Measurements from ENCODE around the gene SYVN1. TPM values are rescaled to one million over a fixed set of nuclear protein-coding genes. Genes with fewer than 3 reads are reported as not detected.

The SYVN1 gene
- total and polyA plus RNA-seq, 9 donors = 10.0 to 53.4 (median 40.8) TPM

- H3K27ac ChIP-seq (ENCODE audit: low read length) = no peak overlapping the region
- WGBS (ENCODE audit: insufficient coverage) = no CpG with 5 or more reads among the region's 4 CpGs
- H3K4me1 ChIP-seq (ENCODE audit: control insufficient read depth, insufficient read depth, low read length) = no peaks in the 10 kb centered on the region
- H3K9me3 ChIP-seq (replicated peaks; ENCODE audit: control insufficient read depth, low read depth, low read length) = no peaks in the 10 kb centered on the region
- DNase-seq = no peak
- peaks cover 37% of the 10 kb centered on the region for H3K36me3 ChIP-seq (ENCODE audit: control insufficient read depth, insufficient read depth, low read length)
- no peaks in the 10 kb centered on the region for H3K27me3 ChIP-seq (ENCODE audit: control insufficient read depth, insufficient read depth, low read length)
- H3K4me3 ChIP-seq (ENCODE audit: low read length) = no peak overlapping the region
These were observed 29.7 kb downstream of the SYVN1 start for GRCh38 chr11:65104628-65105027.

- peaks cover 27% of the 10 kb centered on the region for H3K36me3 ChIP-seq (ENCODE audit: control insufficient read depth, insufficient read depth, low read length)
- no peaks in the 10 kb centered on the region for H3K4me1 ChIP-seq (ENCODE audit: control insufficient read depth, insufficient read depth, low read length)
- DNase-seq = no peak
- no peaks in the 10 kb centered on the region for H3K27me3 ChIP-seq (ENCODE audit: control insufficient read depth, insufficient read depth, low read length)
- H3K4me3 ChIP-seq (ENCODE audit: low read length) = no peak overlapping the region
- H3K27ac ChIP-seq (ENCODE audit: low read length) = no peak overlapping the region
- no peaks in the 10 kb centered on the region for H3K9me3 ChIP-seq (replicated peaks; ENCODE audit: control insufficient read depth, low read depth, low read length)
These were observed 30.8 kb downstream of the SYVN1 start for GRCh38 chr11:65103476-65103875.

DNA sequence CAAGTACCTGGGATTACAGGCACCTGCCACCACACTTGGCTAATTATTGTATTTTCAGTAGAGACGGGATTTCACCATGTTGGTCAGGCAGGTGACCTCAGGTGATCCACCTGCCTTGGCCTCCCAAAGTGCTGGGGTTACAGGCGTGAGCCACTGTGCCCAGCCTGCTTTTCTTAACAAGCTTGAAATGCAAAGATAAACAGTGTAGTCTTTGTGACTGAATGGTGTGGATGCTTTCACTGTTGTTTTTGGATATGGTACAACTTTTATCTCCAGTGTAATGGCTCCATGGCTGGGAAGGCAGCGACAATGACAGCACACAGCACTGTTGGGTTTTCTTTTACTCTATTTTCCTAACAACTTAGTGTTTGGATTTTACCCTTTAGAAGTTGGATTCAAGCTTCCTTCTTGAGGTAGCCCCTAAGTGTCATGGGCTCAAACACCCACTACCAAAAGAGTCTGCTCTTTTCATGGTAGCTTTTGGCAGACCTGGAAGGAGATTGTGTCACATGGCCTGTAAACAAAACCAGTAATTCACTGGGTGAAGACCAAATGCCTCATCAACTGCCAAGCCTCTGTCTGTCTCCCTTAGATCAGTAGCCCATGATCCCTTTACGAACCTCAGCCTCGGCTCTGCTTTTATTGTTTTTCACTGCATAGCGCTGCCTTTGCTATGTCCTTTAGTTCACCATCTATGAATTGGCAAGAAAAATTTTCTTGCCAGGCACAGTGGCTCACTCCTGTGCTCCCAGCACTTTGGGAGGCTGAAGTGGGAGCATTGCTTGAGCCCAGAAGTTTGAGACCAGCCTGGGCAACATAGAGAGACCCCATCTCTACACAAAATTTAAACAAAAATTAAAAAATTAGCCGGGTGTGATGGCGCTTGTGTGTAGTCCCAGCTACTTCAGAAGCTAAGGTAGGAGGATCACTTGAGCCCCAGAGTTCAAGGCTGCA lies 31.9 kb downstream of the SYVN1 start:
- H3K36me3 ChIP-seq (ENCODE audit: control insufficient read depth, insufficient read depth, low read length) = peaks cover 20% of the 10 kb centered on the region
- no peaks in the 10 kb centered on the region for H3K27me3 ChIP-seq (ENCODE audit: control insufficient read depth, insufficient read depth, low read length)
- DNase-seq = no peak
- H3K9me3 ChIP-seq (replicated peaks; ENCODE audit: control insufficient read depth, low read depth, low read length) = no peaks in the 10 kb centered on the region
- WGBS (ENCODE audit: insufficient coverage) = 80% methylated on average over 5 of the region's 8 CpGs
- no peak overlapping the region for H3K27ac ChIP-seq (ENCODE audit: low read length)
- H3K4me3 ChIP-seq (ENCODE audit: low read length) = no peak overlapping the region
- H3K4me1 ChIP-seq (ENCODE audit: control insufficient read depth, insufficient read depth, low read length) = no peaks in the 10 kb centered on the region

- 92% methylated on average over 4 of the region's 6 CpGs for WGBS (ENCODE audit: insufficient coverage)
- no peaks in the 10 kb centered on the region for H3K9me3 ChIP-seq (replicated peaks; ENCODE audit: control insufficient read depth, low read depth, low read length)
- DNase-seq = no peak
- H3K27ac ChIP-seq (ENCODE audit: low read length) = no peak overlapping the region
- no peaks in the 10 kb centered on the region for H3K27me3 ChIP-seq (ENCODE audit: control insufficient read depth, insufficient read depth, low read length)
- H3K36me3 ChIP-seq (ENCODE audit: control insufficient read depth, insufficient read depth, low read length) = peaks cover 17% of the 10 kb centered on the region
- no peak overlapping the region for H3K4me3 ChIP-seq (ENCODE audit: low read length)
- H3K4me1 ChIP-seq (ENCODE audit: control insufficient read depth, insufficient read depth, low read length) = peaks cover 5% of the 10 kb centered on the region
These were observed 33.5 kb downstream of the SYVN1 start for GRCh38 chr11:65100674-65101350.

DNA sequence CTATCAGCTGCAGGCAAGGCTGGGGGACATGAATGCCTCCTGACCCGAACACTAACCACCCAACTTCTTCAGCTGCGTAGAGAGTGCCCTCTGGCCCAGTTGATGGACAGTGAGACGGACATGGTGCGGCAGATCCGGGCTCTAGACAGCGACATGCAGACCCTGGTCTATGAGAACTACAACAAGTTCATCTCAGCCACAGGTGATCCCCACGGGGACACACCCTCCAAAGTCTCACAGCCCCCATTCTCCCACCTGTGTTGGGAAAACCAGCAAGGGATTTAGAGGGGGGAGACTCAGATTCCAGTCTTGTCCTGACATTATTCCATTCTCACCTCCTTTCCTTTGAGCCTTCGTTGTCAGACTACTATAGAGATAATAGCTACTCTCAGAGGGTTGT lies 37.4 kb downstream of the SYVN1 start:
- no peak for DNase-seq

DNA sequence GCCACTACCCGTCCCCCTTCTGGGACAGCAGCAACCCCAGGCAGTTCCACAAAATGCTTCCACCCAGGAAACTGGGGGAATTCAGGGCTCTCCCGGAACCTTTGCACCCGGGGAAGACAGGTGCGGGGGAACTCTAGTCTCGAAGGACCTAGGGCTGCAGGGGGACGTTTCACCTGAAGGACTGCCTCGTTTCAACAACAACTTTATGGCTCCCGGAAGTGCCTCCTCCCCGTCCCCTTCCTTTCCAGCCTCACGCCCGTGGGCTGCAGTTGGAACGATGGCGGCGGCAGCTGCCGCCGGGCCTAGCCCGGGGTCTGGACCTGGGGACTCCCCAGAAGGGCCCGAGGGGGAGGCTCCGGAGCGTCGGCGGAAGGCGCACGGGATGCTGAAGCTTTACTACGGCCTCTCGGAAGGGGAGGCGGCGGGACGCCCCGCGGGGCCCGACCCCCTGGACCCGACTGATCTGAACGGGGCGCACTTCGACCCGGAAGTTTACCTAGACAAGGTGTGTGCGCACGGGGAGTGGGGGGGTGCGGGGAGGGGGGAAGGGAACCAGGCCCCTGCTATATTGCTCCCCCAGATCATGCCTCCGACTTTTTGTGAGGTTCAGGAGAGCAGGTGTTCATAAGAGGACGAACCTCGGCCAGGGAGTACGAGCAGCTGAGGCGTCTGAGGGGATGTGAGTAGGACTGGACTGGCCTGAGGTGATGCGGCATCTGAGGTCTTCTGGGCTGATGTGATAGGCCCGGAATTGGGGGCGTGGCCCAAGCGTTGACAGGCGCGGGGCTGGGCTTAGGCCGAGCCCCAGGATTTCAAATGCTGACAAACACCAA lies 38.1 kb downstream of the SYVN1 start, which contains the start of gene VPS51:
VPS51 (plus strand) TSS at position 241 of the 833 bp plus-strand sequence; CDS start at position 278, 37 bp downstream.
- H3K4me3 ChIP-seq (ENCODE audit: low read length) = peak within 1 kb of the TSS; percentile 90
- H3K27me3 ChIP-seq (ENCODE audit: control insufficient read depth, insufficient read depth, low read length) = no peaks in the 10 kb centered on the region
- DNase-seq = peak; percentile 96
- WGBS (ENCODE audit: insufficient coverage) = under 1% methylated on average over 36 of the region's 52 CpGs
- H3K36me3 ChIP-seq (ENCODE audit: control insufficient read depth, insufficient read depth, low read length) = peaks cover 3% of the 10 kb centered on the region
- peaks cover 9% of the 10 kb centered on the region for H3K4me1 ChIP-seq (ENCODE audit: control insufficient read depth, insufficient read depth, low read length)
- peak within 1 kb of the TSS; percentile 87 for H3K27ac ChIP-seq (ENCODE audit: low read length)
- no peaks in the 10 kb centered on the region for H3K9me3 ChIP-seq (replicated peaks; ENCODE audit: control insufficient read depth, low read depth, low read length)

More for the DNA sequence above, 37.4 kb downstream of the SYVN1 start:
- no peaks in the 10 kb centered on the region for H3K27me3 ChIP-seq (ENCODE audit: control insufficient read depth, insufficient read depth, low read length)
- peaks cover 9% of the 10 kb centered on the region for H3K4me1 ChIP-seq (ENCODE audit: control insufficient read depth, insufficient read depth, low read length)
- peak overlapping the region; percentile 87 for H3K27ac ChIP-seq (ENCODE audit: low read length)
- peaks cover 3% of the 10 kb centered on the region for H3K36me3 ChIP-seq (ENCODE audit: control insufficient read depth, insufficient read depth, low read length)
- WGBS (ENCODE audit: insufficient coverage) = 13% methylated on average over 2 of the region's 8 CpGs
- H3K9me3 ChIP-seq (replicated peaks; ENCODE audit: control insufficient read depth, low read depth, low read length) = no peaks in the 10 kb centered on the region
- peak overlapping the region; percentile 90 for H3K4me3 ChIP-seq (ENCODE audit: low read length)

DNA sequence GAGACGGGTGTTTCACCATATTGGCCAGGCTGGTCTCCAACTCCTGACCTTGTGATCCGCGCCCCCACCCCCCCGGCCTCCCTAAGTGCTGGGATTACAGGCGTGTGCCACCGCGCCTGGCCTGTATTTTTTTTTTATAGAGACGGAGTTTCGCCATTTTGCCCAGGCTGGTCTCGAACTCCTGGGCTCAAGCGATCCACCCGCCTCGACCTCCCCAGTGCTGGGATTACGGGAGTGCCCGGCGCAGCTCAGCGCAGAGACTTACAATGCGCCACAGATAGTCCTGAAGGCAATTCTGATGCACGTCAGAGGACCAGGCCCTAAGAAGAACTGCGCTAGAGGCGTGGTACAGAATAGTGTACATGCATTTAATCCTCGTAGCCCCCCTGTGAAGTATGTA lies 38.9 kb downstream of the SYVN1 start:
- Histone ChIP-seq H3K9me3 (replicated peaks; ENCODE audit: control insufficient read depth, low read depth, low read length) (no peaks in the 10 kb centered on the region), H3K4me1 (ENCODE audit: control insufficient read depth, insufficient read depth, low read length) (peaks cover 9% of the 10 kb centered on the region), H3K27me3 (ENCODE audit: control insufficient read depth, insufficient read depth, low read length) (no peaks in the 10 kb centered on the region), H3K27ac (ENCODE audit: low read length) (peak overlapping the region; percentile 21), H3K36me3 (ENCODE audit: control insufficient read depth, insufficient read depth, low read length) (peaks cover 3% of the 10 kb centered on the region), H3K4me3 (ENCODE audit: low read length) (peak overlapping the region; percentile 90)
- DNase-seq = no peak
- WGBS (ENCODE audit: insufficient coverage) = 78% methylated on average over 22 of the region's 22 CpGs

DNA sequence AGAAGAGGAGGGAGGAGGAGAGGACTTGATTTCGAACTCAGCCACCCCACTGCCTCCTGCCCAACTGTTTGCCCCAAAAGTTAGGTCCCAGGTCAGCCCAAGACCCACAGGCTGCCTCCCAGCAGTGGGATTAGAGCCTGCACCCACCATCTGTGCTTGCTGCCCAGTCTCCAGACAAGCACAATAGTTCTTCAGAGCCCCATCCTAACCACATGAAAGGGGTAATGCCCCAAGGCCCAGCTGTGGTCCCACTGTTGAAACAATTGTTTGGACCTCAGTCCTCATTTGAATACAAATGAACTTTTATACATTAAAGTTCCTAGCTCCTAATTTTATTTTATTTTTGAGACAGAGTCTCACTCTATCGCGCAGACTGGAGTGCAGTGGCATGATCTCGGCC lies 43.7 kb downstream of the SYVN1 start:
- Histone ChIP-seq H3K4me1 (ENCODE audit: control insufficient read depth, insufficient read depth, low read length) (peaks cover 2% of the 10 kb centered on the region), H3K27ac (ENCODE audit: low read length) (no peak overlapping the region), H3K27me3 (ENCODE audit: control insufficient read depth, insufficient read depth, low read length) (no peaks in the 10 kb centered on the region), H3K4me3 (ENCODE audit: low read length) (no peak overlapping the region), H3K36me3 (ENCODE audit: control insufficient read depth, insufficient read depth, low read length) (peaks cover 41% of the 10 kb centered on the region), H3K9me3 (replicated peaks; ENCODE audit: control insufficient read depth, low read depth, low read length) (no peaks in the 10 kb centered on the region)
- DNase-seq = no peak
- 100% methylated on average over 3 of the region's 4 CpGs for WGBS (ENCODE audit: insufficient coverage)

DNA sequence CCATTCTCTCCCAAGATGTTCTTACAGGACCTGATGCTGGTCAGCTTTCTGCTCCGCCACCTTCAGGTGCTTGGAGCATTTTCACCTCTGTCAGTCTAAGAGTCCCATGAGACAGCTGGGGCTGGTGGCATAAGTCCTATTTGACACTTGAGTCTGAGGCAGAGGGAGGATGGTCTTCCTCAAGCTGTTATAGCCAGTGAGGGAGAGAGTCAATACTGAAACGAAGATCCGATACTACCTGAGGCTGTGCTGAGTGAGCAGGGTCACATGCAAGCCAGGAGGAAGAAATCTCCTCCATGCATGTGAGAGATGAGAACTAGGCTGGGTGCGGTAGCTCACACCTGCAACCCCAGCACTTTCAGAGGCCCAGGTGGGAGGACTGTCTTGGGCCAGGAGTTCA lies 44.7 kb downstream of the SYVN1 start:
- Histone ChIP-seq H3K27ac (ENCODE audit: low read length) (no peak overlapping the region), H3K4me1 (ENCODE audit: control insufficient read depth, insufficient read depth, low read length) (peaks cover 8% of the 10 kb centered on the region), H3K4me3 (ENCODE audit: low read length) (no peak overlapping the region), H3K36me3 (ENCODE audit: control insufficient read depth, insufficient read depth, low read length) (peaks cover 48% of the 10 kb centered on the region), H3K27me3 (ENCODE audit: control insufficient read depth, insufficient read depth, low read length) (no peaks in the 10 kb centered on the region), H3K9me3 (replicated peaks; ENCODE audit: control insufficient read depth, low read depth, low read length) (no peaks in the 10 kb centered on the region)
- WGBS (ENCODE audit: insufficient coverage) = 100% methylated on average over 2 of the region's 4 CpGs
- no peak for DNase-seq

All from muscle of leg (tissue), 11 donors.